ENCODE results near the gene LSR. TPM values are rescaled to one million over a fixed set of nuclear protein-coding genes. Genes with fewer than 3 reads are reported as not detected.

Gene LSR
- total and polyA plus RNA-seq, 2 donors (not counting 1 experiment from before 2014, with no cell fraction given): 37.2 to 45.3 TPM

GRCh38 chr19:35265126-35265899, 16.5 kb downstream of the LSR start:
- Histone ChIP-seq H3K27ac (ENCODE audit: low read length in 2 of 2) (peak overlapping the region in 1 of 2 donors; percentile 51), H3K79me2 (ENCODE audit: control insufficient read depth, insufficient read depth, low read length) (peaks cover 20% of the 10 kb centered on the region), H3K9ac (ENCODE audit: low read length) (no peak overlapping the region), H3K9me3 (ENCODE audit: control extremely low read depth in 1 of 3, control insufficient read depth in 2 of 3, insufficient read depth in 1 of 3, low read length in 2 of 3) (no peaks in the 10 kb centered on the region), H3K4me3 (ENCODE audit: control extremely low read depth in 1 of 5, extremely low read depth in 1 of 5, insufficient read depth in 1 of 5, low read depth in 2 of 5, low read length in 4 of 5) (no peak overlapping the region), H2AFZ (ENCODE audit: insufficient read depth, low read depth, low read length, poor library complexity, severe bottlenecking) (no peak overlapping the region), H3K4me2 (replicated peaks; ENCODE audit: low read depth, low read length, poor library complexity, severe bottlenecking) (no peak overlapping the region), H4K20me1 (ENCODE audit: control insufficient read depth, insufficient read depth, low read length, poor library complexity, severe bottlenecking) (peaks cover 20% of the 10 kb centered on the region), H3K36me3 (replicated peaks in 1 of 2; ENCODE audit: control extremely low read depth in 1 of 2, control insufficient read depth in 1 of 2, extremely low read depth in 1 of 2, insufficient read depth in 2 of 2, low read length in 1 of 2) (peaks cover 0 to 10% of the 10 kb centered on the region in 2 experiments), H3K4me1 (ENCODE audit: control insufficient read depth in 2 of 2, insufficient read depth in 2 of 2, low read length in 2 of 2) (peaks cover 28 to 43% of the 10 kb centered on the region in 2 donors), H3K27me3 (replicated peaks in 1 of 4; ENCODE audit: control extremely low read depth in 1 of 4, control insufficient read depth in 3 of 4, insufficient read depth in 4 of 4, low read length in 3 of 4) (no peaks in the 10 kb centered on the region)
- peak overlapping the region; percentile 78 for H3K4me3 Mint-ChIP-seq
- H3K27ac Mint-ChIP-seq: peak overlapping the region; percentile 91
- ATAC-seq (ENCODE audit: low read depth) (no peak), DNase-seq (peak; percentile 19)
- WGBS (ENCODE audit: insufficient coverage): 71% methylated on average over 6 of the region's 6 CpGs
- ChIA-PET CTCF (interaction anchor here (0.6 to 2.2 kb wide), 9 partner anchors 14 to 230 kb away, joined by 3 to 7 read pairs (median 4); no protein-coding TSS in a partner anchor), POLR2A (interaction anchor here (0.6 to 1.6 kb wide), 4 partner anchors 21 to 635 kb away, joined by 3 to 8 read pairs (median 6); partner anchors contain the start of gene NFKBID)
- intact Hi-C loops (cut with micrococcal nuclease): loop anchor here (5.0 kb wide), 1 partner anchor 198 kb away; no protein-coding TSS in a partner anchor
- H3K9me3 Mint-ChIP-seq (ENCODE audit: insufficient read depth): no peaks in the 10 kb centered on the region
- peaks cover 41% of the 10 kb centered on the region for H3K4me1 Mint-ChIP-seq
- TF ChIP-seq EZH2 (IDR thresholded peaks at IDR 0.05; ENCODE audit: borderline replicate concordance, insufficient read depth, low read depth, low read length, poor library complexity, severe bottlenecking): no peak
- no peak for TF ChIP-seq CTCF (IDR thresholded peaks at IDR 0.05)
- no peaks in the 10 kb centered on the region for H3K27me3 Mint-ChIP-seq
